Thyroid gland (tissue), 4 donors: ENCODE data around the gene NPRL2. TPM values are rescaled to one million over a fixed set of nuclear protein-coding genes. Genes with fewer than 3 reads are reported as not detected.

Experiments used
- DNase-seq, 2 donors: peaks; one replicate each; pipeline ENCODE4 v3.0.0-alpha.2; 2019
- H3K27ac ChIP-seq, 3 donors: fragments of 200-600 bp; sonication (generic); 1 replicate in 2 of 3; 2 replicates in 1 of 3; pipeline ENCODE4 v1.5.1; 2016 to 2019; ENCODE audit warnings: mild to moderate bottlenecking in 1 of 3, moderate library complexity in 1 of 3
- H3K27me3 ChIP-seq: fragments of 200-600 bp; sonication (generic); one replicate; pipeline ENCODE4 v1.5.1; 2019
- H3K36me3 ChIP-seq, 2 donors: fragments of 200-600 bp; sonication (generic); one replicate each; pipeline ENCODE4 v1.5.1; 2016 to 2019
- H3K4me1 ChIP-seq, 2 donors: fragments of 200-600 bp; sonication (generic); one replicate each; pipeline ENCODE4 v1.5.1; 2017 to 2019
- H3K4me3 ChIP-seq, 3 donors: fragments of 200-600 bp; sonication (generic); replicated peaks in 1 of 3; 1 replicate in 2 of 3; 2 replicates in 1 of 3; pipeline ENCODE4 v1.5.1; 2016; ENCODE audit warnings: mild to moderate bottlenecking in 1 of 3
- H3K9me3 ChIP-seq: fragments of 200-600 bp; sonication (generic); one replicate; pipeline ENCODE4 v1.5.1; 2017
- POLR2A ChIP-seq, 2 donors: fragments of 450-650 bp; IDR thresholded peaks; one replicate each; pipeline ENCODE4 v1.6.1; 2017; ENCODE audit warnings: antibody characterized with exemption in 2 of 2, mild to moderate bottlenecking in 2 of 2, moderate library complexity in 1 of 2
- WGBS, 2 donors: methylation state at CpG; one replicate each; pipeline ENCODE4 v1.1.5; 2017; 5-methylcytosine and 5-hydroxymethylcytosine counted together
- intact Hi-C: fragments of 100-400 bp; cut with DNase I; formaldehyde crosslinking; loops from one replicate; pipeline ENCODE4 v1.15.1; 2023
- total RNA-seq, 4 donors: library from RNA; depleted of rRNA; stranded (reverse); fragments of >200 nt; gene quantifications; one replicate each; pipeline ENCODE4 v1.2.3, GENCODE V29; 2016

NPRL2 gene
- total RNA-seq, 4 donors from 2014 or later, result 13.4 to 30.6 (median 24.7) TPM

- H3K27ac ChIP-seq, result no peak overlapping the region
- intact Hi-C loops, result no loop called here
- no peaks in the 10 kb centered on the region for H3K9me3 ChIP-seq
- H3K4me3 ChIP-seq, result no peak overlapping the region
- no peak for DNase-seq
- H3K36me3 ChIP-seq, result no peaks in the 10 kb centered on the region
- TF ChIP-seq POLR2A (IDR thresholded peaks at IDR 0.05), result no peak
- peaks cover 25 to 37% of the 10 kb centered on the region in 2 donors for H3K4me1 ChIP-seq
- 100% methylated on average over 2 of the region's 2 CpGs; no CpG with 5 or more reads in 1 of the 2 donors for WGBS, 2 donors
- no peaks in the 10 kb centered on the region for H3K27me3 ChIP-seq
Observed at GRCh38 chr3:50297384-50297775, 53.2 kb downstream of the NPRL2 start.

Other genes with a start within 250 kb of the NPRL2 start
- 10 to 100 TPM; 13.2 to 44.2 (median 38.2) TPM for gene SEMA3F, start 195.5 kb downstream of the NPRL2 start, total RNA-seq
- gene GNAT1, start 159.2 kb downstream of the NPRL2 start, total RNA-seq, result not detected
- 1 to 10 TPM; 1.1 to 5.0 (median 3.6) TPM for gene SLC38A3, start 145.5 kb downstream of the NPRL2 start, total RNA-seq
- 100 to 1,000 TPM; 111 to 171 (median 142) TPM for gene GNAI2, start 114.6 kb downstream of the NPRL2 start, total RNA-seq
- 10 to 100 TPM; 21.0 to 31.0 (median 26.5) TPM for gene SEMA3B, start 81.6 kb downstream of the NPRL2 start, total RNA-seq
- gene LSMEM2, start 71.7 kb downstream of the NPRL2 start, total RNA-seq, result not detected
- gene IFRD2, start 58.3 kb downstream of the NPRL2 start, total RNA-seq, result 10 to 100 TPM; 63.9 to 96.5 (median 88.4) TPM
- 1 to 10 TPM; 2.7 to 6.7 (median 3.8) TPM for gene HYAL3, start 51.4 kb downstream of the NPRL2 start, total RNA-seq
- 10 to 100 TPM in 2 of 4 donors, 1 to 10 TPM in 2; 6.9 to 15.2 (median 10.8) TPM for gene NAA80, start 51.4 kb downstream of the NPRL2 start, total RNA-seq
- gene HYAL1, start 47.2 kb downstream of the NPRL2 start, total RNA-seq, result 10 to 100 TPM in 2 of 4 donors, 1 to 10 TPM in 2; 5.8 to 13.8 (median 9.7) TPM
- 100 to 1,000 TPM; 133 to 206 (median 158) TPM for gene HYAL2, start 28.0 kb downstream of the NPRL2 start, total RNA-seq
- gene TUSC2, start 22.6 kb downstream of the NPRL2 start, total RNA-seq, result 10 to 100 TPM; 28.7 to 63.7 (median 42.3) TPM
- gene RASSF1, start 9.9 kb downstream of the NPRL2 start, total RNA-seq, result 10 to 100 TPM; 18.9 to 42.6 (median 24.8) TPM
- 1 to 10 TPM; 3.6 to 8.1 (median 4.4) TPM for gene ZMYND10, start 5.0 kb downstream of the NPRL2 start, total RNA-seq
- gene CYB561D2, start 87 bp upstream of the NPRL2 start, total RNA-seq, result 10 to 100 TPM; 23.6 to 66.0 (median 43.6) TPM
- 100 to 1,000 TPM in 1 of 4 donors, 10 to 100 TPM in 3; 70.0 to 111 (median 85.1) TPM for gene TMEM115, start 8.7 kb upstream of the NPRL2 start, total RNA-seq
- 1 to 10 TPM; 1.5 to 3.3 (median 2.9) TPM for gene CACNA2D2, start 152.9 kb upstream of the NPRL2 start, total RNA-seq
- gene C3orf18, start 217.0 kb upstream of the NPRL2 start, total RNA-seq, result 10 to 100 TPM; 19.6 to 22.0 (median 20.3) TPM
- gene HEMK1, start 218.7 kb upstream of the NPRL2 start, total RNA-seq, result 10 to 100 TPM; 13.9 to 20.8 (median 17.6) TPM